Osteocyte (in vitro differentiated cells): ENCODE results near the gene KLF2. TPM values are rescaled to one million over a fixed set of nuclear protein-coding genes. Genes with fewer than 3 reads are reported as not detected.

Source experiments
- DNase-seq: peaks from one replicate; pipeline ENCODE4 v3.0.0; 2021; ENCODE audit warnings: mixed read lengths; ENCODE audit not compliant: unreplicated experiment; ENCODE audit errors: extremely low spot score
- H3K27ac Mint-ChIP-seq: one replicate; pipeline ENCODE4 v1.8.0; 2021; ENCODE audit warnings: mild to moderate bottlenecking, mixed read lengths; ENCODE audit not compliant: unreplicated experiment
- H3K27me3 Mint-ChIP-seq: one replicate; pipeline ENCODE4 v1.8.0; 2021; ENCODE audit warnings: mixed read lengths; ENCODE audit not compliant: unreplicated experiment
- H3K36me3 Mint-ChIP-seq: one replicate; pipeline ENCODE4 v1.8.0; 2021; ENCODE audit warnings: mixed read lengths; ENCODE audit not compliant: unreplicated experiment
- H3K4me1 Mint-ChIP-seq: one replicate; pipeline ENCODE4 v1.8.0; 2021; ENCODE audit warnings: mixed read lengths; ENCODE audit not compliant: unreplicated experiment
- H3K4me3 Mint-ChIP-seq: one replicate; pipeline ENCODE4 v1.8.0; 2021; ENCODE audit warnings: mild to moderate bottlenecking, moderate library complexity, mixed read lengths; ENCODE audit not compliant: unreplicated experiment
- H3K9me3 Mint-ChIP-seq: one replicate; pipeline ENCODE4 v1.8.0; 2021; ENCODE audit warnings: mixed read lengths; ENCODE audit not compliant: unreplicated experiment
- CTCF ChIP-seq: fragments of 200-600 bp; sonication (generic); IDR thresholded peaks from 2 replicates; pipeline ENCODE4 v1.5.0; 2021; ENCODE audit warnings: antibody characterized with exemption, mild to moderate bottlenecking, moderate library complexity
- total RNA-seq: library from RNA; stranded (reverse); gene quantifications from 2 replicates; pipeline ENCODE4 v1.2.1, GENCODE V29; 2021

Gene KLF2
- total RNA-seq, 1 donor from 2014 or later = 55.5 TPM

- TF ChIP-seq CTCF = no peak
- no peaks in the 10 kb centered on the region for H3K9me3 Mint-ChIP-seq
- no peaks in the 10 kb centered on the region for H3K27me3 Mint-ChIP-seq
- H3K36me3 Mint-ChIP-seq = peaks cover 20% of the 10 kb centered on the region
- H3K4me3 Mint-ChIP-seq = peak overlapping the region; percentile 36
- H3K27ac Mint-ChIP-seq = peak overlapping the region; percentile 16
- DNase-seq = no peak
- H3K4me1 Mint-ChIP-seq = peaks cover 27% of the 10 kb centered on the region
These were observed 3.5 kb downstream of the KLF2 start for GRCh38 chr19:16327911-16328823.

- Mint-ChIP-seq H3K36me3 (peaks cover 20% of the 10 kb centered on the region), H3K9me3 (no peaks in the 10 kb centered on the region), H3K4me1 (peaks cover 27% of the 10 kb centered on the region), H3K27me3 (no peaks in the 10 kb centered on the region), H3K27ac (no peak overlapping the region), H3K4me3 (peak overlapping the region; percentile 36)
- no peak for DNase-seq
- no peak for TF ChIP-seq CTCF
These were observed 4.3 kb downstream of the KLF2 start for GRCh38 chr19:16328824-16329482.

- no peak for DNase-seq
- TF ChIP-seq CTCF = no peak
- H3K27ac Mint-ChIP-seq = peak overlapping the region; percentile 45
These were observed 5.8 kb downstream of the KLF2 start for GRCh38 chr19:16330368-16330801.

GRCh38 chr19:16330806-16331690 lies 6.4 kb downstream of the KLF2 start:
- no peaks in the 10 kb centered on the region for H3K9me3 Mint-ChIP-seq
- H3K27me3 Mint-ChIP-seq = no peaks in the 10 kb centered on the region
- no peak for TF ChIP-seq CTCF
- H3K4me1 Mint-ChIP-seq = peaks cover 24% of the 10 kb centered on the region
- peak overlapping the region; percentile 45 for H3K27ac Mint-ChIP-seq
- peaks cover 18% of the 10 kb centered on the region for H3K36me3 Mint-ChIP-seq
- DNase-seq = no peak
- no peak overlapping the region for H3K4me3 Mint-ChIP-seq

More at GRCh38 chr19:16330368-16330801, 5.8 kb downstream of the KLF2 start:
- no peaks in the 10 kb centered on the region for H3K9me3 Mint-ChIP-seq
- no peak overlapping the region for H3K4me3 Mint-ChIP-seq
- H3K4me1 Mint-ChIP-seq = peaks cover 27% of the 10 kb centered on the region
- peaks cover 20% of the 10 kb centered on the region for H3K36me3 Mint-ChIP-seq
- H3K27me3 Mint-ChIP-seq = no peaks in the 10 kb centered on the region
